ACHN (cell line): ENCODE results near the gene NCAN.

ENCODE experiments used
- DNase-seq: peaks from one replicate; pipeline ENCODE4 v3.0.0-alpha.2; 2015
- in situ Hi-C: cut with HindIII; loops from 2 replicates; pipeline ENCODE4 v1.10.0; 2017; ENCODE audit warnings: low sequenced_read_pairs, low pct_ligation_motif_present, low pct_unique_long_range_greater_than_20kb

The NCAN gene

DNA sequence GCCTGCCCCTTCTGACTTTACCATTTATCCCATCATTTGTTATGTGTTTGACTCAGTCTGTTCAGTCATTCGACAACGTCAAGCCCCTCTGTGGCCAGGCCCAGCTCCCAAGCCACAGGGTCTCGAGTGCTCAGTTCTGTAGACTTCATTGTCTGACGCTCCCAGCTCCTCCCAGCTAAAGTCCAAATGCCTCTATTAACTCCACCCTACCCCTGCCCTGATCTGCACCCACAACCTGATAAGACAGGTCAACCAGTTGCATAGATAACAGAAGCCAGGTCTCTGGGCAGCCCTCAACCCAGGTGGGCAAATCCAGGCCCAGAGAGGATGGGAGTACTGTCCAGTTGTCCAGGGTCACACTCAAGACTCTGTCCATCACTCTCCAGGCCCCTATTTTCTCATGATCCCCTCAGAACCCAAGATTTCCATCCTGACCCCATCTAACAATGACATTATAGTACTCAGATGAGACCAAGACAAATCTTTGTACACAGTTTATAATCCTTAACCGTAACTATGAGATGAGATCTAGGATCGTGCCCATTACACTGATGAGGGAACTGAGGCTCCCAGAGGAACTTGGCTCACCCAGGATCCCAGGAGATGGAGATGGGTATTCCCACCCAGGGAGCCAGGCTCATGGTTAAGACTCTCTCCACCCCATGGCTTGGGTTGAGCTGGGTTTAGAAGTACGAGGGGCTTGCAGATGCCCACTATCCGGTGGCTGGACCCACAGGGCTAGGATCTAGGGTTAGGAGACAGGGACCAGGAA is 60.3 kb downstream of the NCAN start:
- DNase-seq, result no peak
- in situ Hi-C loops, result no loop called here

DNA sequence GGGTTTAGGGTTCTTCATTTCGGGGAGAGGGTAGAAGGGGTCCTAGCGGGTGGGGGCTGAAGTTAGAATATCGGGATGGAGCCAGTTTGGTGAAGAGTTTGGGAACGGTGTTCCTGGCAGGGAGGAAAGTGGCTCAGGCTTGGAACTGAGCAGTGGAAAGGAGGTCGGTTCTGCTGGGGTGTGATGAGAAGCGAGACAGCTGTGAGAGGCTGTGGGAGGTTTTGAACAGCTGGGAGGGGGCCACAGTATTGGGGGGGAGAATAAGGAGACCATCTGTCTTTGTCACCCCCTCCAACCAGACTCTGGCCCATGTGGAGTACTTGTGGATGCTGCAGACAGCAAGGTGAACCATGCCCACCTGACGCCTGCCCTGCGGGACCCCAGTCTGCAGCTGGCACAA is 62.4 kb downstream of the NCAN start:
- DNase-seq, result no peak
- in situ Hi-C loops, result no loop called here

GRCh38 chr19:19274716-19275565 is 63.2 kb downstream of the NCAN start:
- in situ Hi-C loops, result no loop called here

GRCh38 chr19:19276386-19276785 is 64.6 kb downstream of the NCAN start:
- in situ Hi-C loops, result no loop called here
- DNase-seq, result no peak

More at GRCh38 chr19:19274716-19275565, 63.2 kb downstream of the NCAN start:
- no peak for DNase-seq

GRCh38 chr19:19276851-19277250 is 65.1 kb downstream of the NCAN start:
- DNase-seq, result no peak
- in situ Hi-C loops, result no loop called here

GRCh38 chr19:19278315-19278714 is 66.6 kb downstream of the NCAN start:
- in situ Hi-C loops, result no loop called here
- no peak for DNase-seq

DNA sequence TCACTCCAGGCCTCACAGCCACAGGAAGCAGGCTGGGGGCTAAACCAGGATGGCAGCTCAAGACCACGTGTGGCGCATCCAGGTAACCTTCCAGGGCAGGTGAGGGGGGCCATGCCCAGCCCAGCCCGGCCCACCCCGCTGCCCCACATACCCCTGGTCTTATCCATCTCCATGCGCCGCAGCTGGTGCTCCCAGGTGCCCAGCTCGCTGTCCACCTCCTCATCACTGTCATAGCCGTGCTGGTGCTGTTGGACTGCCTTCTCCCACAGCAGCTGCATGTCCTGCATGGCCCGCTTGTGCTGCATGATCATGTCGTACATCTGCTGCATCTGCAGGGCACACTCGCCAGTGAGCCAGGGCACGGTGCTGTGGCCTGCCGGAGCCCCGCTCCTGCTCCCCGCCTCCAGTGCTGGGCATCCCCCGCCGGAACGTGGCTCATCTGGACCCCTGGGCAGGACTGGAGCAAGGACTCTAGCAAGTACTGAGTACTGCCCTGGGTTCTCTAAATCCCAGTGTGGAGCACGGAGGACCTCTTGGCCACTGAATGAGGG is 67.4 kb downstream of the NCAN start:
- in situ Hi-C loops, result no loop called here

GRCh38 chr19:19279853-19280252 is 68.1 kb downstream of the NCAN start:
- in situ Hi-C loops, result no loop called here
- no peak for DNase-seq

More for the DNA sequence above, 67.4 kb downstream of the NCAN start:
- no peak for DNase-seq

- no peak for DNase-seq
- in situ Hi-C loops, result no loop called here
Observed at GRCh38 chr19:19280561-19280960, 68.8 kb downstream of the NCAN start.

GRCh38 chr19:19285686-19286085 is 73.9 kb downstream of the NCAN start:
- DNase-seq, result no peak
- in situ Hi-C loops, result no loop called here

GRCh38 chr19:19292607-19293006 is 80.8 kb downstream of the NCAN start:
- in situ Hi-C loops, result no loop called here

GRCh38 chr19:19294914-19295313 is 83.2 kb downstream of the NCAN start:
- DNase-seq, result no peak
- in situ Hi-C loops, result no loop called here

More at GRCh38 chr19:19292607-19293006, 80.8 kb downstream of the NCAN start:
- no peak for DNase-seq

DNA sequence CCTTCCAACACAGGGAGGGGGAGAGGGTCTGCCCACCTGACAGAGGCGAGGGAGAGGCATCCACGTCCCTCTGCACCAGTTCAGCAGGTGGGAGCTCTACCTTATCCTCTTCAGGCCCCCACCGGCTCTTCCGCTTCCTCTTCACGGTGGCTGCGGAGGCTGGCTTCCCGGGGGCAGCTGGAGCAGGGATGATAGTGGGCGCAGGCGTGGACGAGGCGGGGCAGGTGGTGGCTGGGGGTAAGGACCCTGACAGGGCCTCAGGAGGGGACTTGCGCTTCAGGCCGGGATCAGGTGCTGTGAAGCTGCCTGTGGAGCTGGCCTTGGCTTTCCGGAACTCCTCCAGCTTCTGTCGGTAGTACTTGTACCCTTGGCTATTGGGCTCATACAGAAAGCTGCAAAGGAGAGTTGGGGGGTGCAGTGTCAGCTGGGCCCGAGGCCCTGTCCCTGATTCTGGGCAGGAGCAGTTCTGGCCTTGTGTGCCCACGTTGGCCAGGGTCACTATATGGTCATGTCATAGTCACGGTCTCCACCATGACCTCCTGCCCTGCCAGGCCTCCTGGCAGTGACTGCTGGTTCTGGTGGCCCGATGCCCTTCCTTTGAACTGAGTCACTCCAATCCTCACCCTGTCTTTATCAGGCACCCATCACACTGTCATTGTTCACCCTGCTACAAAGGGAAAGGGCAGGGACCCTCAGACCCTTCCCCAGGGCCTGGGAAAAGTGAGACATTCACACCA is 85.4 kb downstream of the NCAN start:
- DNase-seq, result no peak
- in situ Hi-C loops, result no loop called here

GRCh38 chr19:19297759-19298158 is 86.0 kb downstream of the NCAN start:
- DNase-seq, result no peak
- in situ Hi-C loops, result no loop called here

GRCh38 chr19:19300613-19301012 is 88.9 kb downstream of the NCAN start:
- in situ Hi-C loops, result no loop called here
- DNase-seq, result no peak
